Measurements from ENCODE around the gene MTG1.

MTG1 gene

GRCh38 chr10:133444342-133445267 lies 50.6 kb downstream of the MTG1 start:
- POLR2A ChIA-PET = no interaction called here
- CTCF ChIA-PET = no interaction called here
- DNase-seq (ENCODE audit: extremely low spot score) = no peak
- TF ChIP-seq CTCF (IDR thresholded peaks at IDR 0.05; ENCODE audit: control extremely low read depth, extremely low read depth, low read depth, missing control alignments) = no peak

- ChIA-PET CTCF (no interaction called here), POLR2A (no interaction called here)
- TF ChIP-seq CTCF (IDR thresholded peaks at IDR 0.05; ENCODE audit: control extremely low read depth, extremely low read depth, low read depth, missing control alignments) = no peak
- no peak for DNase-seq (ENCODE audit: extremely low spot score)
These were observed 51.3 kb downstream of the MTG1 start for GRCh38 chr10:133445268-133445732.

- no peak for DNase-seq (ENCODE audit: extremely low spot score)
- ChIA-PET CTCF (no interaction called here), POLR2A (no interaction called here)
- no peak for TF ChIP-seq CTCF (IDR thresholded peaks at IDR 0.05; ENCODE audit: control extremely low read depth, extremely low read depth, low read depth, missing control alignments)
These were observed 52.1 kb downstream of the MTG1 start for GRCh38 chr10:133445751-133446708.

- POLR2A ChIA-PET = no interaction called here
- DNase-seq (ENCODE audit: extremely low spot score) = no peak
- CTCF ChIA-PET = interaction anchor here (2.4 kb wide), 1 partner anchor 9 kb away, joined by 9 read pairs; no protein-coding TSS in a partner anchor
- no peak for TF ChIP-seq CTCF (IDR thresholded peaks at IDR 0.05; ENCODE audit: control extremely low read depth, extremely low read depth, low read depth, missing control alignments)
These were observed 53.0 kb downstream of the MTG1 start for GRCh38 chr10:133446979-133447378.

GRCh38 chr10:133448120-133448519 lies 54.2 kb downstream of the MTG1 start:
- ChIA-PET CTCF (interaction anchor here (2.4 kb wide), 1 partner anchor 10 kb away, joined by 9 read pairs; no protein-coding TSS in a partner anchor), POLR2A (no interaction called here)
- no peak for DNase-seq (ENCODE audit: extremely low spot score)
- no peak for TF ChIP-seq CTCF (IDR thresholded peaks at IDR 0.05; ENCODE audit: control extremely low read depth, extremely low read depth, low read depth, missing control alignments)

- ChIA-PET CTCF (interaction anchor here (0.7 to 1.2 kb wide), 2 partner anchors 14 to 66 kb away, joined by 3 read pairs; no protein-coding TSS in a partner anchor), POLR2A (no interaction called here)
- no peak for TF ChIP-seq CTCF (IDR thresholded peaks at IDR 0.05; ENCODE audit: control extremely low read depth, extremely low read depth, low read depth, missing control alignments)
- no peak for DNase-seq (ENCODE audit: extremely low spot score)
These were observed 57.4 kb downstream of the MTG1 start for GRCh38 chr10:133451346-133451745.

Data from GM10248 (cell line).